Kidney (tissue), 14 donors: ENCODE measurements around the gene IGF1R. TPM values are rescaled to one million over a fixed set of nuclear protein-coding genes. Genes with fewer than 3 reads are reported as not detected.

Source experiments
- DNase-seq, 5 donors: peaks; one replicate each; pipeline ENCODE4 v3.0.0-alpha.2; 2013 to 2020
- FAIRE-seq: peaks from 2 replicates; lab custom pipeline; 2012; peaks lifted over from hg19 to GRCh38; lab: Jason Lieb, UNC
- H3K27ac ChIP-seq, 2 donors: one replicate each; pipeline ENCODE4 v1.7.0; 2013; ENCODE audit warnings: low read depth in 2 of 2, low read length in 2 of 2, inconsistent platforms in 1 of 2
- H3K27me3 ChIP-seq: one replicate; pipeline ENCODE4 v1.7.1; 2013; ENCODE audit warnings: low read length, inconsistent platforms; ENCODE audit not compliant: control insufficient read depth, insufficient read depth
- H3K36me3 ChIP-seq, 3 donors: one replicate each; pipeline versions ENCODE4 v1.7.0 to v1.7.1; 2013; ENCODE audit warnings: low read length in 3 of 3, control low read depth in 1 of 3, inconsistent platforms in 1 of 3; ENCODE audit not compliant: insufficient read depth in 3 of 3, control insufficient read depth in 2 of 3
- H3K4me1 ChIP-seq, 3 donors: one replicate each; pipeline versions ENCODE4 v1.7.0 to v1.7.1; 2013; ENCODE audit warnings: low read length in 3 of 3, inconsistent platforms in 1 of 3, low read depth in 1 of 3; ENCODE audit not compliant: control insufficient read depth in 2 of 3, insufficient read depth in 2 of 3
- H3K4me3 ChIP-seq, 3 donors: one replicate each; pipeline versions ENCODE4 v1.7.0 to v1.8.1; 2013; ENCODE audit warnings: low read length in 3 of 3, control low read depth in 1 of 3, inconsistent platforms in 1 of 3
- H3K9ac ChIP-seq, 3 donors: one replicate each; pipeline versions ENCODE4 v1.7.0 to v1.7.1; 2013; ENCODE audit warnings: low read length in 3 of 3, control low read depth in 1 of 3, inconsistent platforms in 1 of 3
- H3K9me3 ChIP-seq, 3 donors: one replicate each; pipeline versions ENCODE4 v1.7.0 to v1.7.1; 2013; ENCODE audit warnings: low read length in 3 of 3, control low read depth in 1 of 3, inconsistent platforms in 1 of 3; ENCODE audit not compliant: control insufficient read depth in 2 of 3, insufficient read depth in 1 of 3
- intact Hi-C: fragments of 100-400 bp; cut with DNase I; formaldehyde crosslinking; loops from one replicate; pipeline ENCODE4 v1.11.1; 2022
- polyA plus RNA-seq: library from polyadenylated mRNA; stranded (reverse); fragments of 350-450 nt; fragmentation: Illumina TruSeq; extraction: RNeasy Lipid Tissue Mini Kit (QIAGEN cat#74804); gene quantifications from one replicate; pipeline ENCODE4 v1.2.3, GENCODE V29; 2014; ENCODE audit warnings: low read depth, low replicate concordance; ENCODE audit not compliant: insufficient read depth
- total RNA-seq: library from RNA; stranded (reverse); fragmentation: NEBNext Ultra II Directional; extraction: Animal tissue kit (Norgen Biotek cat#: 25700); gene quantifications from one replicate; pipeline ENCODE4 v1.2.1, GENCODE V29; 2021
- TF ChIP-seq, protein P1 (sequence below): IDR thresholded peaks from 3 replicates; pipeline ENCODE4 v1.5.1; 2012; ENCODE audit warnings: mild to moderate bottlenecking, moderate library complexity, borderline replicate concordance; ENCODE audit not compliant: insufficient read depth; ENCODE audit errors: extremely low read depth
- donor health status: control.
- donor health status: control.
- donor health status: control.
- donor health status: control.
- donor health status: control.
- donor health status: DM: yes; HTN: yes; CAD: no.
- donor health status: Normal renal cell carcinoma (clear cell type).

Gene IGF1R
- total and polyA plus RNA-seq, 2 donors from 2014 or later, result 6.5 to 73.2 TPM

DNA sequence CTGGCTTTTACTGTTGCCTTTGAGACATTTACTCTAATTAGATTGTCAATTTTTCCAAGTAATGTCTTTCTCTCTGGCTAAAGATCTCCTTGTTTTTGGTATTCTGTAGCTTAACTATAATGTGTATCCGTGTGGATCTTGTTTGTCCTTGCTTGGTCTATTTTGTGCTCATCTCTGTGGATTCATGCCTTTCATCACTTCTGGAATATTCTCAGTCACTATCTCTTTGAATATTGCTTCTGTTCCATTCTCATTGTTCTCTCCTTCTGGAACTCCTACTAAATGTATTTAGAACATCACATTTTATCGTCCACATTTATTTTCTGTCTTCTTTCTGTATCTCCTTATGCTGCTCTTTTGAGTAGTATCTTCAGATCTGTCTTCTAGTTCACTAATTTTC, 346.6 kb downstream of the IGF1R start:
- TF ChIP-seq, protein P1, sequence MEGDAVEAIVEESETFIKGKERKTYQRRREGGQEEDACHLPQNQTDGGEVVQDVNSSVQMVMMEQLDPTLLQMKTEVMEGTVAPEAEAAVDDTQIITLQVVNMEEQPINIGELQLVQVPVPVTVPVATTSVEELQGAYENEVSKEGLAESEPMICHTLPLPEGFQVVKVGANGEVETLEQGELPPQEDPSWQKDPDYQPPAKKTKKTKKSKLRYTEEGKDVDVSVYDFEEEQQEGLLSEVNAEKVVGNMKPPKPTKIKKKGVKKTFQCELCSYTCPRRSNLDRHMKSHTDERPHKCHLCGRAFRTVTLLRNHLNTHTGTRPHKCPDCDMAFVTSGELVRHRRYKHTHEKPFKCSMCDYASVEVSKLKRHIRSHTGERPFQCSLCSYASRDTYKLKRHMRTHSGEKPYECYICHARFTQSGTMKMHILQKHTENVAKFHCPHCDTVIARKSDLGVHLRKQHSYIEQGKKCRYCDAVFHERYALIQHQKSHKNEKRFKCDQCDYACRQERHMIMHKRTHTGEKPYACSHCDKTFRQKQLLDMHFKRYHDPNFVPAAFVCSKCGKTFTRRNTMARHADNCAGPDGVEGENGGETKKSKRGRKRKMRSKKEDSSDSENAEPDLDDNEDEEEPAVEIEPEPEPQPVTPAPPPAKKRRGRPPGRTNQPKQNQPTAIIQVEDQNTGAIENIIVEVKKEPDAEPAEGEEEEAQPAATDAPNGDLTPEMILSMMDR, result no peak
- peaks cover 0 to 4% (median 0%) of the 10 kb centered on the region in 3 donors for H3K9me3 ChIP-seq

DNA sequence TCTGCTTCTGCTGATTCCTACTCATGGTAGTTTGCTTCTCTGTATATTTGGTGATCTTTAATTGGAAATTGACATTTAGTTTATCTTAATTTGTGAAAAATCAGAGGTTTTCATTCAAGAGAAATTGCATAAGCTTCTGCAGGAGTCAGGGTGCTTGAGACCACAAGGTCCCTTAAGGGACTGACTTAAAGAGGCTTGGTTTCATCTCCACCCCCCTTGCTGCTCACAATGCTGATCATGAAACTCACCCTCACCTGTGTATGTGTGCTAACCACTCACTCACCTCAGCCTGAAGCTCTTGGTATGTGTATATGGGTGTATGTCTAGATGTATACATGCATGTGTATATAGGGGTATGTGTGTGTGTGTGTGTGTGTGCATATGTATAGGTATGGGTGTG, 347.8 kb downstream of the IGF1R start:
- H3K9ac ChIP-seq, result no peak overlapping the region
- no peak overlapping the region for H3K4me3 ChIP-seq
- FAIRE-seq (no peak), DNase-seq (no peak)
- H3K27ac ChIP-seq, result no peak overlapping the region
- intact Hi-C loops, result no loop called here
- H3K36me3 ChIP-seq, result no peaks in the 10 kb centered on the region
- H3K4me1 ChIP-seq, result no peaks in the 10 kb centered on the region
- TF ChIP-seq, protein P1, result no peak
- peaks cover 0 to 4% (median 0%) of the 10 kb centered on the region in 3 donors for H3K9me3 ChIP-seq
- H3K27me3 ChIP-seq, result no peaks in the 10 kb centered on the region

More for the DNA sequence above, 346.6 kb downstream of the IGF1R start:
- Histone ChIP-seq H3K27me3 (no peaks in the 10 kb centered on the region), H3K4me3 (no peak overlapping the region), H3K27ac (no peak overlapping the region), H3K4me1 (no peaks in the 10 kb centered on the region), H3K9ac (no peak overlapping the region), H3K36me3 (no peaks in the 10 kb centered on the region)
- intact Hi-C loops, result no loop called here
- DNase-seq (no peak), FAIRE-seq (no peak)

DNA sequence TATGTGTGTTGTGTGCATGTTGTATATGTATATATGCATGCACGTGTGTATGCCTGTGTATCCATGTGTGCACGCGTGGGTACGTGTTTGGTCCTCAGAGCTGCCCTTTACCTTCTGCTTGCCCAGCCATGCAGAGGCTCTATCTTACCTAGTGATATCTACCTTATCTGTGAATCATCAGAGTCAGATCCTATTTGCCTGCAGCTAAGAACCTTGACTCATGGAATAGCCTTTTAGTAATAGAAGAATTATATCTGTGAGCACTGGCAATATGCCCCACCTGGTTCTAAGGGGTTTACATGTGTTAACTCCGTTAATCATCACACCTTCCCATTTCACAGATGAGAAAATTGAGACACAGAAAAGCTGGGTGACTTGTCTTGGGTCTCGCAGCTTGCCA, 348.3 kb downstream of the IGF1R start:
- no peak overlapping the region for H3K9ac ChIP-seq
- no peak for DNase-seq
- H3K9me3 ChIP-seq, result peaks cover 0 to 4% (median 0%) of the 10 kb centered on the region in 3 donors
- no peaks in the 10 kb centered on the region for H3K36me3 ChIP-seq
- H3K4me1 ChIP-seq, result no peaks in the 10 kb centered on the region
- H3K4me3 ChIP-seq, result no peak overlapping the region
- TF ChIP-seq, protein P1, result no peak
- H3K27ac ChIP-seq, result no peak overlapping the region
- intact Hi-C loops, result no loop called here
- H3K27me3 ChIP-seq, result no peaks in the 10 kb centered on the region
- FAIRE-seq, result no peak

DNA sequence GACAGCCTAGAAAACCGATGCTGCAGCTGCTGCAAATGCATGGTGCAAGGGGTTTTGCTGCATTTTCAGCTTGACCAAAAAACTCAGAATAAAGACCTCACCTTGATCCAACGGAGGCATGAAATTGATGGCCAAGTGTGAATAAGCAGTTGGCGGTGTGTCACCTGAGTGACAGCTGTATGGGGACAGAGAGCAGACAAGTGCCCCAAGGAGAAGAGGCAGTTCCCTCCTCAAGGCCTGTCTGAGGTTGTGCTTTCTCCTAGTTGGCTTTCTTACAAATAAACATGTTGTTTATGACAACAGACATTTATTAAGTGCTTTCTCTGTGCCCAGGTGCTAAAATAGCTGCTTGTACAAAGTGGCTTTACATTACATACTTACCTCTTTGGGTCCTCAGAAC, 349.0 kb downstream of the IGF1R start:
- no peak for FAIRE-seq
- Histone ChIP-seq H3K4me1 (no peaks in the 10 kb centered on the region), H3K9ac (no peak overlapping the region)

More for the DNA sequence above, 349.0 kb downstream of the IGF1R start:
- no peak for DNase-seq
- intact Hi-C loops, result no loop called here
- no peaks in the 10 kb centered on the region for H3K27me3 ChIP-seq
- H3K36me3 ChIP-seq, result no peaks in the 10 kb centered on the region
- H3K4me3 ChIP-seq, result no peak overlapping the region
- TF ChIP-seq, protein P1, result no peak
- H3K27ac ChIP-seq, result no peak overlapping the region
- peaks cover 0 to 4% (median 0%) of the 10 kb centered on the region in 3 donors for H3K9me3 ChIP-seq
